GM15510 (cell line): ENCODE data around the gene TAF11L9.
"Not testable (repeated sequence)": the region's sequence is repeated elsewhere in the genome, so short reads cannot be mapped to it uniquely, and the experiment has no call there.

Experiments
- POLR2A ChIP-seq: IDR thresholded peaks from 3 replicates; pipeline ENCODE4 v1.6.1; 2011; ENCODE audit warnings: borderline replicate concordance; ENCODE audit not compliant: insufficient read length; ENCODE audit errors: extremely low read depth

TAF11L9 gene

GRCh38 chr5:17594255-17594654, at the start of gene TAF11L9:
TAF11L9 (minus strand) TSS chr5:17594394.
- not testable (repeated sequence) for TF ChIP-seq POLR2A

GRCh38 chr5:17634160-17634559, 40.0 kb upstream of the TAF11L9 start, which contains the start of gene TAF11L14:
TAF11L14 (plus strand) TSS chr5:17634460.
- TF ChIP-seq POLR2A = no peak

GRCh38 chr5:17631788-17632187, 37.6 kb upstream of the TAF11L9 start, which contains the start of gene TAF11L13:
TAF11L13 (plus strand) TSS chr5:17632088.
- TF ChIP-seq POLR2A = not testable (repeated sequence)

GRCh38 chr5:17625686-17626085, 31.5 kb upstream of the TAF11L9 start:
- no peak for TF ChIP-seq POLR2A

- TF ChIP-seq POLR2A = no peak
Measured at GRCh38 chr5:17620627-17621026, 26.4 kb upstream of the TAF11L9 start.

- TF ChIP-seq POLR2A = no peak
Measured at GRCh38 chr5:17619354-17619753, 25.2 kb upstream of the TAF11L9 start.

- no peak for TF ChIP-seq POLR2A
Measured at GRCh38 chr5:17614872-17615605, 20.8 kb upstream of the TAF11L9 start.

GRCh38 chr5:17610092-17610491, 15.9 kb upstream of the TAF11L9 start, which contains the start of gene TAF11L12:
TAF11L12 (plus strand) TSS chr5:17610392.
- not testable (repeated sequence) for TF ChIP-seq POLR2A

- no peak for TF ChIP-seq POLR2A
Measured at GRCh38 chr5:17604951-17605350, 10.8 kb upstream of the TAF11L9 start.

GRCh38 chr5:17603880-17604279, 9.7 kb upstream of the TAF11L9 start, which contains the start of gene TAF11L11:
TAF11L11 (plus strand) TSS chr5:17604183.
- not testable (repeated sequence) for TF ChIP-seq POLR2A

GRCh38 chr5:17597728-17598127, 3.5 kb upstream of the TAF11L9 start, which contains the start of gene TAF11L10:
TAF11L10 (minus strand) TSS chr5:17597828.
- TF ChIP-seq POLR2A = not testable (repeated sequence)

- not testable (repeated sequence) for TF ChIP-seq POLR2A
Measured at GRCh38 chr5:17590860-17591259, 3.3 kb downstream of the TAF11L9 start, which contains the start of gene TAF11L8. TAF11L8 (minus strand) TSS chr5:17590960.

- not testable (repeated sequence) for TF ChIP-seq POLR2A
Measured at GRCh38 chr5:17585658-17586057, 8.5 kb downstream of the TAF11L9 start, which contains the start of gene TAF11L7. TAF11L7 (minus strand) TSS chr5:17585758.
